Measurements from ENCODE around the gene RAB11FIP5.
A peak's percentile ranks its signal among the peaks of the same experiment; 100 is the strongest.

Gene RAB11FIP5

DNA sequence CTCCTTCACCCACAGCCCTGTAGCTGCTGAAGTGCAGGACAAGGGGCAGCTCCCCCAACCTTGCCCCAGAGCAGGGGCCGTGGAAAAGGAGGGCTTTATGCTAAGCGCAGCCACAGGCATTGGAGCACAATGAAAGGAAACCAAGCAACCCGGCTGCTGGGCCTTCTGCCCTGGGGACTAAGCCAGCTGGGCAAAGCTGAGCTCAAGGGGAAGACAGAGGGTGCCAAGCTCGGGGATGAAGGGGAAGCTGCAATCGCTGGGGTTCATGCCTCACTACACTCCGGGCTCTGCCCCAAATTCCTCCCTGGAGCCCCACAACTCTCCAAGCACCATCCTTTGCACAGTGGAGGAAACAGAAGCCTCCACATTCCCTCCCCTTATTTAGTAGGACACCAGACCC is 53.6 kb downstream of the RAB11FIP5 start:
- H3K4me2 ChIP-seq (ENCODE audit: low read length): no peak overlapping the region
- H2BK5ac ChIP-seq (ENCODE audit: low read length): no peak overlapping the region
- peaks cover 14% of the 10 kb centered on the region for H3K79me2 ChIP-seq (ENCODE audit: control insufficient read depth, insufficient read depth, low read length)
- H3K9ac ChIP-seq (ENCODE audit: low read length): no peak overlapping the region
- H2AK5ac ChIP-seq (ENCODE audit: low read length): no peak overlapping the region
- H2BK15ac ChIP-seq (replicated peaks; ENCODE audit: low read depth): no peak overlapping the region
- H3K4me3 ChIP-seq (ENCODE audit: low read length): no peak overlapping the region
- no peak overlapping the region for H3K23ac ChIP-seq (ENCODE audit: low read length)
- no peak overlapping the region for H4K8ac ChIP-seq (ENCODE audit: low read depth, low read length)
- no peak overlapping the region for H2BK120ac ChIP-seq (ENCODE audit: low read depth, low read length)
- H3K4me1 ChIP-seq (ENCODE audit: control insufficient read depth, low read depth, low read length): peaks cover 4% of the 10 kb centered on the region
- no peak overlapping the region for H3K4ac ChIP-seq (ENCODE audit: low read depth, low read length)
- no peak for DNase-seq
- H3K27ac ChIP-seq (ENCODE audit: low read depth, low read length): no peak overlapping the region
- no peaks in the 10 kb centered on the region for H3K27me3 ChIP-seq (ENCODE audit: insufficient read depth, low read length, poor library complexity)
- H3K18ac ChIP-seq (ENCODE audit: low read length): no peak overlapping the region
- H3K79me1 ChIP-seq (ENCODE audit: low read length): peaks cover 15% of the 10 kb centered on the region
- H3K36me3 ChIP-seq (ENCODE audit: control insufficient read depth, insufficient read depth, low read length): no peaks in the 10 kb centered on the region
- WGBS (ENCODE audit: extremely low coverage, insufficient coverage, low lambda C conversion rate): no CpG with 5 or more reads among the region's 6 CpGs
- H4K5ac ChIP-seq (ENCODE audit: low read length): no peak overlapping the region
- no peak overlapping the region for H3K56ac ChIP-seq (ENCODE audit: low read length)

DNA sequence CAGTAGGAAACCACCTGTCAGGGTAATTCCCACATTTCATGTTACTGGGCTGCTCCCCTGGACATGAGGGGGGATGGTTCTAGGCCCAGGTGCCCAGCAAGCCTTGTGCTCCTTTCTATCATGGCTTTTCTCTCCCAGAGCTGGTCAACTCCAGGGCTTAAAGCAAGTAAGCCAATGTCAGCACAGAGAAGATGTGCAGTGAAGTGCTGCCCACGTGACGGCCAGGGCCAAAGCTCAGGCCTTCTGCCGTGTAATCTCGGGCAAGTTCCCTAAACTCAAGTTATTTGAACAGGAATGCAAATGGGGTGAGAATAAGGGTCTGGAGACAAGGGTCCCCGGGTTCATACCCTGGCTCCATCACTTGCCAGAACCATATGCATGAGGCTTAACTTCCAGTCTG is 57.8 kb downstream of the RAB11FIP5 start:
- no peak overlapping the region for H2BK5ac ChIP-seq (ENCODE audit: low read length)
- no CpG with 5 or more reads among the region's 5 CpGs for WGBS (ENCODE audit: extremely low coverage, insufficient coverage, low lambda C conversion rate)
- H2AK5ac ChIP-seq (ENCODE audit: low read length): no peak overlapping the region
- no peaks in the 10 kb centered on the region for H3K36me3 ChIP-seq (ENCODE audit: control insufficient read depth, insufficient read depth, low read length)
- no peaks in the 10 kb centered on the region for H3K27me3 ChIP-seq (ENCODE audit: insufficient read depth, low read length, poor library complexity)
- H3K56ac ChIP-seq (ENCODE audit: low read length): no peak overlapping the region
- DNase-seq: no peak
- H3K23ac ChIP-seq (ENCODE audit: low read length): no peak overlapping the region
- H3K4me3 ChIP-seq (ENCODE audit: low read length): no peak overlapping the region
- peaks cover 5% of the 10 kb centered on the region for H3K79me2 ChIP-seq (ENCODE audit: control insufficient read depth, insufficient read depth, low read length)
- H3K4ac ChIP-seq (ENCODE audit: low read depth, low read length): no peak overlapping the region
- H3K9ac ChIP-seq (ENCODE audit: low read length): no peak overlapping the region
- peaks cover 2% of the 10 kb centered on the region for H3K4me1 ChIP-seq (ENCODE audit: control insufficient read depth, low read depth, low read length)
- H3K18ac ChIP-seq (ENCODE audit: low read length): no peak overlapping the region
- no peak overlapping the region for H4K8ac ChIP-seq (ENCODE audit: low read depth, low read length)
- H2BK120ac ChIP-seq (ENCODE audit: low read depth, low read length): no peak overlapping the region
- no peak overlapping the region for H2BK15ac ChIP-seq (replicated peaks; ENCODE audit: low read depth)
- peaks cover 10% of the 10 kb centered on the region for H3K79me1 ChIP-seq (ENCODE audit: low read length)
- no peak overlapping the region for H3K27ac ChIP-seq (ENCODE audit: low read depth, low read length)
- H4K5ac ChIP-seq (ENCODE audit: low read length): no peak overlapping the region
- no peak overlapping the region for H3K4me2 ChIP-seq (ENCODE audit: low read length)

DNA sequence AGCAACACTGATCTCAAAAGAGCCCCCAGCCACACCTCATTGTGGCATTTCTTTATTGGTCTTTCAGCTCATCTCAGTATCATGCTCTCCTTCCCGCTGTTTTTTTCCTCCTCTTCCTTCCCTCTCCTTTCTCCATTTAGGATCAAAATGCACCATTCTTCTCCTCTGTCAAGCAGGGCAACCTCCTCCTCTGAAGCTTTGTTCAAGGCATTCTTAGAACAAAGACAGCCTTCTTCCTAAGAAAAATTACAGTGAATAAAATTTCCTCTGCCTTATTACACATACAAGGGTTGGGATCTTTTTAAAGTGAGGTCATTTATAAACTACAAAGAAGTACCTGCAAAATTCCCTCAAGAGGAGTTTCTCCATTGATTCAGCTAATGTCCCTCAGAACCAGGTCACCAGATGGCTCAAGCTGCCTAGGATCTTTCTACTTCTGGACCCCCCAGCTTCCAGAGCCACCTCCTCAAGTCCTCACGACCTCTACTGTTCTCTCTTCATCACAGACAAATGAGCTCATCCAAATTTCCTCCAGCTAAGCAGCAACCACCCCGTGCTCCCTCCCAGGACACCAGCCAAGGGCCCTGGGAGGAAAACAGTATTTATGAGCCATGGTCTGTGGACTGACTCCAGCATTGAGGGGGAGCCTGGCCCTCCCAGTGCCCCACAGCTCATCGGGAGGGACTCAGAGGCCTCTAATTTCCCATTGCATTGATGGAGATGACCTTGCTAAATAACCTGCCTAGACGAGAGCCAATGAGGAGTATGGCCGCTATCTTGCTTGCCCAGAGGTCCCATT is 59.2 kb downstream of the RAB11FIP5 start:
- no peak overlapping the region for H3K4me2 ChIP-seq (ENCODE audit: low read length)
- H3K56ac ChIP-seq (ENCODE audit: low read length): no peak overlapping the region
- WGBS (ENCODE audit: extremely low coverage, insufficient coverage, low lambda C conversion rate): no CpG with 5 or more reads among the region's 6 CpGs
- H3K79me1 ChIP-seq (ENCODE audit: low read length): peaks cover 2% of the 10 kb centered on the region
- no peak overlapping the region for H3K4me3 ChIP-seq (ENCODE audit: low read length)
- no peaks in the 10 kb centered on the region for H3K36me3 ChIP-seq (ENCODE audit: control insufficient read depth, insufficient read depth, low read length)
- H3K27ac ChIP-seq (ENCODE audit: low read depth, low read length): no peak overlapping the region
- no peak overlapping the region for H4K5ac ChIP-seq (ENCODE audit: low read length)
- H3K27me3 ChIP-seq (ENCODE audit: insufficient read depth, low read length, poor library complexity): no peaks in the 10 kb centered on the region
- no peak overlapping the region for H3K18ac ChIP-seq (ENCODE audit: low read length)
- no peak for DNase-seq
- H2BK5ac ChIP-seq (ENCODE audit: low read length): no peak overlapping the region
- H3K9ac ChIP-seq (ENCODE audit: low read length): no peak overlapping the region
- no peak overlapping the region for H4K8ac ChIP-seq (ENCODE audit: low read depth, low read length)
- H2BK120ac ChIP-seq (ENCODE audit: low read depth, low read length): no peak overlapping the region
- H3K23ac ChIP-seq (ENCODE audit: low read length): no peak overlapping the region
- H2BK15ac ChIP-seq (replicated peaks; ENCODE audit: low read depth): no peak overlapping the region
- H2AK5ac ChIP-seq (ENCODE audit: low read length): no peak overlapping the region
- peaks cover 2% of the 10 kb centered on the region for H3K4me1 ChIP-seq (ENCODE audit: control insufficient read depth, low read depth, low read length)
- H3K79me2 ChIP-seq (ENCODE audit: control insufficient read depth, insufficient read depth, low read length): no peaks in the 10 kb centered on the region
- H3K4ac ChIP-seq (ENCODE audit: low read depth, low read length): no peak overlapping the region

DNA sequence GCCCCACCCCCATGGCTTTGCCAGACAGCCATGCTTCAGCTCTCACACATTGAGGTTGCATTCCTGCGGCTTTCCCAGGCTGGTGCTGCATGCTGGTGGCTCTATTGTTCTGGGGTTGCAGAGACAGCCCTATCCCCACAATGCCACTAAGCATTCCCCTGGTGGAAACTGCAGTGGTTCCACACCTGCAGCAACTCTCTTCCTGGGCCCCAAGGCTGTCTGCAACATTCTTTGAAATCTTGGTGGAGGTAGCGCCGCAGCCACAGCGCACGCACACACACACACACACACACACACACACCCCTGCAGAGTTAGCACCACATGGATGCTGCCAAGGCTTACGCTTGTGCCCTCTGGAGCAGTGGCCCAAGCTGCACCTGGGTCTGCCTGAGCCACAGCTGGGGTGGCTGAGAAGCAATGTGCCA is 62.6 kb downstream of the RAB11FIP5 start:
- Histone ChIP-seq H3K4me1 (ENCODE audit: control insufficient read depth, low read depth, low read length) (peaks cover 2% of the 10 kb centered on the region), H2BK15ac (replicated peaks; ENCODE audit: low read depth) (no peak overlapping the region), H3K4me2 (ENCODE audit: low read length) (no peak overlapping the region), H3K27ac (ENCODE audit: low read depth, low read length) (no peak overlapping the region), H3K23ac (ENCODE audit: low read length) (no peak overlapping the region), H3K4ac (ENCODE audit: low read depth, low read length) (no peak overlapping the region), H3K79me2 (ENCODE audit: control insufficient read depth, insufficient read depth, low read length) (no peaks in the 10 kb centered on the region), H4K5ac (ENCODE audit: low read length) (no peak overlapping the region), H2BK120ac (ENCODE audit: low read depth, low read length) (no peak overlapping the region), H3K18ac (ENCODE audit: low read length) (no peak overlapping the region), H3K27me3 (ENCODE audit: insufficient read depth, low read length, poor library complexity) (no peaks in the 10 kb centered on the region), H3K79me1 (ENCODE audit: low read length) (peaks cover 2% of the 10 kb centered on the region), H2AK5ac (ENCODE audit: low read length) (no peak overlapping the region), H4K8ac (ENCODE audit: low read depth, low read length) (no peak overlapping the region), H3K9ac (ENCODE audit: low read length) (no peak overlapping the region), H3K4me3 (ENCODE audit: low read length) (no peak overlapping the region), H3K56ac (ENCODE audit: low read length) (no peak overlapping the region), H3K36me3 (ENCODE audit: control insufficient read depth, insufficient read depth, low read length) (no peaks in the 10 kb centered on the region), H2BK5ac (ENCODE audit: low read length) (no peak overlapping the region)
- DNase-seq: peak; percentile 90
- no CpG with 5 or more reads among the region's 6 CpGs for WGBS (ENCODE audit: extremely low coverage, insufficient coverage, low lambda C conversion rate)

DNA sequence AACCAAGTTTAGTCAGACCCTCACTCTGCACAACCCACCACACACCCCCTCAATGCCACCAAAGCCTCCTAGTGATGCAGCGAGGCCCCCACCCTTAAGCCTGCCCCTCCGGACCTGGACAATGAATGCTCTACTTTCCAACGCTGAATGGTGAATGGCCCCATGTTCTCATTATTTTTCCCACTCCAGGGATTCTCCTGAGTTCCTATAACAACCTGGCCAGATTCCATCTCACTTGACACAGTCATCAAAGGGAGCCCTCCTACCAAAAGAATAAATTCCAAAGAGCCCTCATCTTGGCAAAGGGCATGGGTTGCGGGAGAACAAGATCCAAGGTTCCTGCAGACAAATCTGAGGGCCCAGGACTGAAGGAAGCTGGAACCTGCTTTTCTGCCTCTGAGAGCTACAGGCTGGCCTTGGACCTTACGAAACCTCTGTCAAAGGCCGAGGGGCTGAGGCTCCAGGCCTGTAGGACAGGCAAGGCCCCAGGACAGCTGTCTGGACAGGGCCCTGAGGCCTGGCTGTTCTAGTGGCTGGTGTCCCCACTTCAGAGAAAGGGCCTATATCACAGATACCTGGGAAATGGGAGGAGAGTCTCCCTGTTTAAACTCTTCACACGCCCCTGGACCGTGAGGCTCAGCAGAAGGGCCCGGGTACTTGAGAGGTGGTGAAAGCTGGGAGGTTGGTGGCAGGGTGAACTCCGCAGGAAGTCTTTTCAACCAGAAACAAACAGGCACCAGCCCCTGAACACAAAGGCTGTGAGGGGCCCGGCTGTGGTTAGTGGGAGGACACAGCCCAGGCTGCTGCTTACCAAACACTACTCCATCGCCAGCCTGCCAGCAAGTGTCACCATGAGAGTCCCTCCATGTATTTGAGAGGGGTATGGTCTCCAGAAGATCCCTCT is 68.6 kb downstream of the RAB11FIP5 start:
- no peak overlapping the region for H4K8ac ChIP-seq (ENCODE audit: low read depth, low read length)
- H3K36me3 ChIP-seq (ENCODE audit: control insufficient read depth, insufficient read depth, low read length): no peaks in the 10 kb centered on the region
- H3K56ac ChIP-seq (ENCODE audit: low read length): no peak overlapping the region
- no peak overlapping the region for H2BK15ac ChIP-seq (replicated peaks; ENCODE audit: low read depth)
- DNase-seq: no peak
- no peak overlapping the region for H3K4ac ChIP-seq (ENCODE audit: low read depth, low read length)
- no peak overlapping the region for H3K23ac ChIP-seq (ENCODE audit: low read length)
- H2BK5ac ChIP-seq (ENCODE audit: low read length): no peak overlapping the region
- WGBS (ENCODE audit: extremely low coverage, insufficient coverage, low lambda C conversion rate): no CpG with 5 or more reads among the region's 12 CpGs
- H3K4me1 ChIP-seq (ENCODE audit: control insufficient read depth, low read depth, low read length): no peaks in the 10 kb centered on the region
- H3K79me2 ChIP-seq (ENCODE audit: control insufficient read depth, insufficient read depth, low read length): no peaks in the 10 kb centered on the region
- no peak overlapping the region for H4K5ac ChIP-seq (ENCODE audit: low read length)
- H2AK5ac ChIP-seq (ENCODE audit: low read length): no peak overlapping the region
- H3K27me3 ChIP-seq (ENCODE audit: insufficient read depth, low read length, poor library complexity): no peaks in the 10 kb centered on the region
- no peak overlapping the region for H3K27ac ChIP-seq (ENCODE audit: low read depth, low read length)
- no peak overlapping the region for H3K18ac ChIP-seq (ENCODE audit: low read length)
- no peaks in the 10 kb centered on the region for H3K79me1 ChIP-seq (ENCODE audit: low read length)
- H2BK120ac ChIP-seq (ENCODE audit: low read depth, low read length): no peak overlapping the region
- H3K4me3 ChIP-seq (ENCODE audit: low read length): no peak overlapping the region
- H3K9ac ChIP-seq (ENCODE audit: low read length): no peak overlapping the region
- no peak overlapping the region for H3K4me2 ChIP-seq (ENCODE audit: low read length)
